Superior temporal gyrus (tissue), 1 donor: ENCODE data around the gene CCDC102B.
"Not testable (repeated sequence)": the region's sequence is repeated elsewhere in the genome, so short reads cannot be mapped to it uniquely, and the experiment has no call there.

Experiments
- DNase-seq: peaks from one replicate; pipeline ENCODE4 v3.0.0-alpha.2; 2016; ENCODE audit errors: extremely low spot score

Gene CCDC102B

GRCh38 chr18:68797871-68798270 lies at the start of gene CCDC102B:
CCDC102B (plus strand) TSS chr18:68798080; CDS start chr18:68836764, 38,684 bp downstream.
- DNase-seq, result no peak

GRCh38 chr18:68757126-68757525 lies 40.8 kb upstream of the CCDC102B start:
- DNase-seq, result no peak

GRCh38 chr18:68759308-68759707 lies 38.6 kb upstream of the CCDC102B start:
- no peak for DNase-seq

- DNase-seq, result no peak
Measured at GRCh38 chr18:68763083-68763482, 34.8 kb upstream of the CCDC102B start.

GRCh38 chr18:68764016-68764415 lies 33.9 kb upstream of the CCDC102B start:
- DNase-seq, result no peak

GRCh38 chr18:68766433-68766832 lies 31.4 kb upstream of the CCDC102B start:
- no peak for DNase-seq

- no peak for DNase-seq
Measured at GRCh38 chr18:68769461-68769860, 28.4 kb upstream of the CCDC102B start.

- DNase-seq, result no peak
Measured at GRCh38 chr18:68772268-68772667, 25.6 kb upstream of the CCDC102B start.

- no peak for DNase-seq
Measured at GRCh38 chr18:68778280-68778886, 19.5 kb upstream of the CCDC102B start.

- no peak for DNase-seq
Measured at GRCh38 chr18:68779169-68779568, 18.7 kb upstream of the CCDC102B start.

GRCh38 chr18:68780802-68781635 lies 16.9 kb upstream of the CCDC102B start:
- no peak for DNase-seq

- DNase-seq, result no peak
Measured at GRCh38 chr18:68783506-68783905, 14.4 kb upstream of the CCDC102B start.

- no peak for DNase-seq
Measured at GRCh38 chr18:68784071-68784470, 13.8 kb upstream of the CCDC102B start.

GRCh38 chr18:68790290-68790689 lies 7.6 kb upstream of the CCDC102B start:
- not testable (repeated sequence) for DNase-seq

GRCh38 chr18:68791801-68792200 lies 6.1 kb upstream of the CCDC102B start:
- no peak for DNase-seq

GRCh38 chr18:68793951-68794350 lies 3.9 kb upstream of the CCDC102B start:
- no peak for DNase-seq

- DNase-seq, result no peak
Measured at GRCh38 chr18:68796936-68797690, 767 bp upstream of the CCDC102B start.

GRCh38 chr18:68800075-68800474 lies 2.2 kb downstream of the CCDC102B start:
- DNase-seq, result no peak

- no peak for DNase-seq
Measured at GRCh38 chr18:68803356-68803755, 5.5 kb downstream of the CCDC102B start.

GRCh38 chr18:68817584-68817983 lies 19.7 kb downstream of the CCDC102B start:
- DNase-seq, result no peak

- no peak for DNase-seq
Measured at GRCh38 chr18:68818584-68818983, 20.7 kb downstream of the CCDC102B start.

GRCh38 chr18:68822926-68823325 lies 25.0 kb downstream of the CCDC102B start:
- no peak for DNase-seq

- DNase-seq, result no peak
Measured at GRCh38 chr18:68826121-68826520, 28.2 kb downstream of the CCDC102B start.
